GM21381 (cell line): Measurements from ENCODE around the gene CEP63.

Experiments
- ATAC-seq: cut with Tn5 transposase; IDR thresholded peaks from one replicate; pipeline ENCODE4 v1.9.1; 2021; ENCODE audit warnings: mild to moderate bottlenecking, moderate library complexity; ENCODE audit not compliant: unreplicated experiment

Gene CEP63

GRCh38 chr3:134607054-134608022 is 121.5 kb downstream of the CEP63 start:
- no peak for ATAC-seq

GRCh38 chr3:134608023-134608770 is 122.3 kb downstream of the CEP63 start:
- no peak for ATAC-seq

GRCh38 chr3:134608771-134609435 is 123.0 kb downstream of the CEP63 start:
- ATAC-seq = no peak

- ATAC-seq = no peak
Observed at GRCh38 chr3:134609821-134610431, 124.1 kb downstream of the CEP63 start.

- ATAC-seq = no peak
Observed at GRCh38 chr3:134610432-134611385, 124.9 kb downstream of the CEP63 start.

GRCh38 chr3:134611516-134611915 is 125.7 kb downstream of the CEP63 start:
- no peak for ATAC-seq

- no peak for ATAC-seq
Observed at GRCh38 chr3:134613006-134613520, 127.2 kb downstream of the CEP63 start.

DNA sequence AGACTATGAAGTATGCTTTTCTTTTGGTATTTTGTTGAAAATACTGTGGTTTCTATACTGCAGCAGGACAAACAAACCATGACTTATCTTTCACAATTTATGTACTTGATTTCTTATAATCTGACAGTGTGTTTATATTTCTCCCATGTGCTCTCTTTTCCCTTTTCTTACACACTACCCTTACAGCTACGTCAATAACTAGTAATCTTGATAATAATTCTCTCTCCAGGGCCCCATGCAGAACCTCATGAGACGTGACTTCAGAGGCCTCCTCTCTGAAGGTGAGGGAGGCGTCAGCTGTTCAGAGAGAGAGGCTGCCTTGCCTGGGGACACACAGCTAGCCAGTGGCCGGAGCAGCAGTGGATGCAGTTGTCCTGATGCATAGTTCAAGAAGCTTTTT is 129.1 kb downstream of the CEP63 start:
- ATAC-seq = no peak

- ATAC-seq = no peak
Observed at GRCh38 chr3:134615743-134616142, 129.9 kb downstream of the CEP63 start.

GRCh38 chr3:134617608-134618477 is 132.0 kb downstream of the CEP63 start:
- no peak for ATAC-seq

- ATAC-seq = no peak
Observed at GRCh38 chr3:134618478-134619300, 132.8 kb downstream of the CEP63 start.

GRCh38 chr3:134619301-134619615 is 133.4 kb downstream of the CEP63 start:
- ATAC-seq = no peak

GRCh38 chr3:134619884-134620445 is 134.1 kb downstream of the CEP63 start:
- ATAC-seq = no peak

GRCh38 chr3:134620476-134621115 is 134.7 kb downstream of the CEP63 start:
- no peak for ATAC-seq

DNA sequence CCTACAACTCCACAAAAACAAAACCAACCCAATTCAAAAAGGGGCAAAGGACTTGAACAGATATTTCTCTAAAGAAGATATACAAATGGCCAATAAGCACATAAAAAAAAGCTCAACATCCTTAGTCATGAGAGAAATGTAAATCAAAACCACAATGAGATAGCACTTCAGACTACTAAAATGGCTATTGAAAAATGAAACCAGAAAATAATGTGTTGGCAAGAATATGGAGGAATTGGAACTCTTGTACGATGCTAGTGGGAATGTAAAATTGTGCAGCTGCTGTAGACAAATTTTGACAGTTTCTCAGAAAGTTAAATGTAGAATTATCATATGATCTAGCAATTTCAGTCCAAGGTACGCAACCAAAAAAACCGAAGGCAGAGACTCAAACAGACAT is 136.0 kb downstream of the CEP63 start:
- ATAC-seq = no peak

DNA sequence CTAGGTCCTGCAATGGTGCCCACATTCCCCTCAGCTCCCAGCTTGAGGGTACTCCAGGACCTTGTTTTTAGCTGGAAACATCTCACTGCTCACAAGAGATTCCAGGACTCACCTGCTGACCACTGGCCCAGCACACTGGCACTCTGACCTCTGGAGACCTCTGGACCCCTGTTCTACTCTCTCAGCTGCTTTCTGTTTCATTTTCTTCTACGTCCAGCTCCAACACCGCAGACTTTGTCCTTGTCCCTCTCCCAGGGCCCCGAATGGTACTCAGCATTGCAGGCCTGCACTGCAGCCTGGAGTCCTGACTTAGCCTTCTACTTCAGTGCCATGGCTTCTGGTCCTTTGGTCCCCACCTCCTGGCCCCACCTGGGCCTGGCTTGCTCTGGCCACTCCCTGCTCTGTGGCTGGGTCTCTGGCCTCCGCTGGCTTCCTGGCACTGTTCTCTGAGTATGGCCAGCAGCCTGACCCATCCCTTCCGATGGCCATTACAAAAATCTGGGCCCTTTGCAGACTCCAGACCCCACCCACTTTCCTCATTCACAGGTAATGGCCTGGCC is 137.0 kb downstream of the CEP63 start:
- ATAC-seq = no peak
